GM12874 (cell line): ENCODE results near the gene KLHDC3.

Source experiments
- CTCF ChIP-seq: IDR thresholded peaks from 2 replicates; pipeline ENCODE4 v1.5.1; 2011; ENCODE audit warnings: low read depth, mild to moderate bottlenecking, control low read depth, low read length, moderate library complexity; ENCODE audit not compliant: insufficient read depth

Gene KLHDC3, protein sequence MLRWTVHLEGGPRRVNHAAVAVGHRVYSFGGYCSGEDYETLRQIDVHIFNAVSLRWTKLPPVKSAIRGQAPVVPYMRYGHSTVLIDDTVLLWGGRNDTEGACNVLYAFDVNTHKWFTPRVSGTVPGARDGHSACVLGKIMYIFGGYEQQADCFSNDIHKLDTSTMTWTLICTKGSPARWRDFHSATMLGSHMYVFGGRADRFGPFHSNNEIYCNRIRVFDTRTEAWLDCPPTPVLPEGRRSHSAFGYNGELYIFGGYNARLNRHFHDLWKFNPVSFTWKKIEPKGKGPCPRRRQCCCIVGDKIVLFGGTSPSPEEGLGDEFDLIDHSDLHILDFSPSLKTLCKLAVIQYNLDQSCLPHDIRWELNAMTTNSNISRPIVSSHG

DNA sequence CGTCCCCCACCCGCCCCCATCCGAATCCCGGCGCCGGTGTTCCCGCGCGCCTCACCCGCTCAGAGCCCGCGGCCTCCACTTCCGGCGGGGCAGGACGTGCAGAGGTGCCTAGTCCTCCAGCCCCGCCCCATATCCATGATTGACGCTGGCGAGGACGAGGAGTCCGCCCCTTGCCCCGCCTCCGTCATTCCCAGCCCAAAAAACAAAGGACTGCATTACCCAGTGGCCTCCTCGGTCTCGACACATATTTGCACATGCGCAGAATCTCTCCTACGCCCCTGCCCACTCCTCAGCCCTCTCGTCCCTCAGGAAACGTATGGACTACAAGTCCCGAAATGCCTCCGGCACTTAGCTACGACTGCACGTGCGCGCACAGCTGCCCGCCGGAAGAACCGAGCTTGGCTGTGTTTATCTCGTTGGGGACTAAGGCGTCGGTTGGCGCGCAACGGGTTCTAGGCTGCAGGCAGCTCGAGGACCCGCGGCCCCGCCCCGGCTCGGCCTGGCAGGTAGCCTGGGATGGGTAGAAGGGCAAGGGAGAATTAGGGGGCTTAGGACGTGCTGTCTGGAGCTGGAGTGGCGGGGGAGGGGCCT, at the start of gene KLHDC3, which contains the start of gene MEA1:
TSS of gene KLHDC3 (plus strand) at position 407 of the 591 bp plus-strand sequence. CDS start 2,944 bp downstream, outside the sequence.
TSS of gene MEA1 (minus strand) at position 104 of the 591 bp plus-strand sequence. CDS start 133 bp downstream, outside the sequence.
- no peak for TF ChIP-seq CTCF

- TF ChIP-seq CTCF = no peak
Measured at GRCh38 chr6:42966571-42966970, 47.5 kb upstream of the KLHDC3 start.

GRCh38 chr6:42967228-42967627, 46.8 kb upstream of the KLHDC3 start:
- no peak for TF ChIP-seq CTCF

DNA sequence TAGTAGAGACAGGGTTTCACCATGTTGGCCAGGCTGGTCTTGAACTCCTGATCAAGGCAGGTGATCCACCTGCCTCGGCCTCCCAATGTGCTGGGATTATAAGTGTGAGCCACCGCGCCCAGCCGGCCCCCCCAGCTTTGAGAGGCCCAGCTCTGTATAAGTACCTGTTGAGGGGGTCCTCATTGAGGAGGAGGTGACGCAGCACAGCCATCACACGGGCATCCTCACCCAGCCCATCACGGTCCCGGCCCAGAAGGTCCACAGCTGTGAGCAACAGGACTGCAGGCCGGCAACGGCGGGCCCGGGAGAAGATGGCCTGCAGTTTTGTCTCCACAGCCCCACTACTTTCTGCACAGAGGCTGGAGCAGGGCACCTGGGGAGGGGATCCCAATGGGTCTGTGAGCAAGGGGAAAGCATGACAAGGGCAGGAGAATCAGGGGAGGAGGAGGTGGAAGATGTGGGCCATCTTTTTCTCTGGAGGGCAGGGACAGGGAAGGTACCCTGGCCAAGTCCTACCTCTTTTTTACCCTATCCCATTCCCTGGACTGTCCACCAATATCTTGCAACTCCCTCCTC, 45.8 kb upstream of the KLHDC3 start:
- TF ChIP-seq CTCF = no peak

- TF ChIP-seq CTCF = no peak
Measured at GRCh38 chr6:42968783-42969182, 45.3 kb upstream of the KLHDC3 start.

DNA sequence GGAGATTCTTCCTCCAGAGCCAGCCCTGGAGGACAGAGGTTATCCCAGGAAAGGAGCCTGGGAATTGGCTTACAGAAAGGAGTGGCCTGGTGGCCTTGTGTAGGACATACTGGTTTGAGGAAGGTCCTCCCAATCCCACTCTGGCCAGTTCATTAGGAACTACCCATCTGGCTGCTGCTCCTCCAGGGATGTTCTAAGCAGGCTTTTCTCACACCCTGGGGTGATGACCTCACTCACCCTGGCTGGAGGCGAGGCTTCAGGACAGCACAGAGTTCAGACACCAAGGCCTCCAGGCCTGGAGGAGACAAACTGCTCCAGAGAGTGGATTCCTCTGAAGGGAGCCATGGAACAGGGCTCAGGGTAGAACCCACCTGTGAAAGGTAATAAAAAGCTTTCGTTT, 44.6 kb upstream of the KLHDC3 start:
- TF ChIP-seq CTCF = no peak

DNA sequence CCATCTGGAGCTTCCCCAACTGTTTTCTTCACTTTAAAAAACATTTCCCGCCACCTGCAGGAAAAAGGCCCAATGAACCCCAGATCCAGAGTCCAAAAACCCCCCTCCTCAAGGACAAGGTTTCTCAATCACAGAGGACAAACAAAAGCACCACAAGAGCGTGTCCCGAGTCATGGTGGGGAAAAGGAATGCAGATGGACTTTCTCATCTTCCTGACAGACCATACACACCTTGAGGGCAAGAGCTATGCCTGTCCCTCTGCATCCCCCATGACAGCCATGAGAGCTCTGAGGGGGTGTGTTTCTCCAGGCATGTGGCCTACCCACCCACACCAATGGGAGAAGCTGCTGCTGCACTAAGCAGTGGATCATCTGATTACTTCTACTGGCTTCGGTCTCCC, 44.1 kb upstream of the KLHDC3 start:
- TF ChIP-seq CTCF = no peak
